Stimulated activated CD4-positive, alpha-beta T cell treated with anti-CD3 and anti-CD28 coated beads, Interleukin-1b, Interleukin-23, amount 100 ng/mL, for 48 hours (primary cell): Measurements from ENCODE around the gene RAB12.
"Not testable (repeated sequence)": the region's sequence is repeated elsewhere in the genome, so short reads cannot be mapped to it uniquely, and the experiment has no call there.

Source experiments
- DNase-seq: peaks from one replicate; pipeline ENCODE4 v3.0.0-alpha.2; 2020

The RAB12 gene

GRCh38 chr18:8614875-8615274 lies 5.6 kb downstream of the RAB12 start:
- no peak for DNase-seq

GRCh38 chr18:8615397-8616027 lies 6.3 kb downstream of the RAB12 start:
- no peak for DNase-seq

GRCh38 chr18:8616028-8616401 lies 6.8 kb downstream of the RAB12 start:
- no peak for DNase-seq

GRCh38 chr18:8617907-8618306 lies 8.7 kb downstream of the RAB12 start:
- DNase-seq: no peak

- DNase-seq: no peak
Measured at GRCh38 chr18:8619041-8619440, 9.8 kb downstream of the RAB12 start.

GRCh38 chr18:8619835-8620577 lies 10.8 kb downstream of the RAB12 start:
- no peak for DNase-seq

GRCh38 chr18:8620845-8621244 lies 11.6 kb downstream of the RAB12 start:
- no peak for DNase-seq

- DNase-seq: not testable (repeated sequence)
Measured at GRCh38 chr18:8622625-8623024, 13.4 kb downstream of the RAB12 start.

GRCh38 chr18:8623549-8624106 lies 14.4 kb downstream of the RAB12 start:
- no peak for DNase-seq

- DNase-seq: no peak
Measured at GRCh38 chr18:8625461-8626092, 16.3 kb downstream of the RAB12 start.

GRCh38 chr18:8626414-8627106 lies 17.3 kb downstream of the RAB12 start:
- no peak for DNase-seq

- no peak for DNase-seq
Measured at GRCh38 chr18:8627107-8627472, 17.9 kb downstream of the RAB12 start.

GRCh38 chr18:8627540-8627939 lies 18.3 kb downstream of the RAB12 start:
- no peak for DNase-seq

GRCh38 chr18:8629602-8630001 lies 20.4 kb downstream of the RAB12 start:
- no peak for DNase-seq

GRCh38 chr18:8630546-8630945 lies 21.3 kb downstream of the RAB12 start:
- no peak for DNase-seq

GRCh38 chr18:8631265-8631664 lies 22.0 kb downstream of the RAB12 start:
- no peak for DNase-seq

- no peak for DNase-seq
Measured at GRCh38 chr18:8632386-8632785, 23.1 kb downstream of the RAB12 start.

- DNase-seq: no peak
Measured at GRCh38 chr18:8634508-8634907, 25.3 kb downstream of the RAB12 start.

GRCh38 chr18:8635087-8635486 lies 25.9 kb downstream of the RAB12 start:
- no peak for DNase-seq

GRCh38 chr18:8639762-8640161 lies 30.5 kb downstream of the RAB12 start:
- DNase-seq: no peak

- no peak for DNase-seq
Measured at GRCh38 chr18:8643326-8643878, 34.2 kb downstream of the RAB12 start.

- not testable (repeated sequence) for DNase-seq
Measured at GRCh38 chr18:8647359-8647758, 38.1 kb downstream of the RAB12 start.
